Thoracic aorta (tissue), 2 donors: ENCODE results near the gene SF1. TPM values are rescaled to one million over a fixed set of nuclear protein-coding genes. Genes with fewer than 3 reads are reported as not detected.

Experiments used
- ATAC-seq: fragments of 150-250 bp; one replicate; pipeline ENCODE4 v1.8.0; 2017; ENCODE audit warnings: low read depth; ENCODE audit not compliant: insufficient number of reproducible peaks, low FRiP score
- DNase-seq: peaks from one replicate; pipeline ENCODE4 v3.0.0-alpha.2; 2020; ENCODE audit warnings: low spot score
- H3K27ac ChIP-seq, 2 donors: fragments of 200-600 bp; sonication (generic); 1 replicate in 1 of 2; 2 replicates in 1 of 2; pipeline ENCODE4 v1.5.1; 2016; ENCODE audit warnings: mild to moderate bottlenecking in 2 of 2, moderate library complexity in 2 of 2
- H3K27me3 ChIP-seq: fragments of 200-600 bp; sonication (generic); replicated peaks from 2 replicates; pipeline ENCODE4 v1.6.0; 2016; ENCODE audit warnings: mild to moderate bottlenecking; ENCODE audit not compliant: insufficient read depth
- H3K36me3 ChIP-seq: fragments of 200-600 bp; sonication (generic); one replicate; pipeline ENCODE4 v1.5.1; 2016
- H3K4me1 ChIP-seq, 2 donors: fragments of 200-600 bp; sonication (generic); 1 replicate in 1 of 2; 2 replicates in 1 of 2; pipeline versions ENCODE4 v1.5.1 to v1.6.0; 2016; ENCODE audit warnings: low read depth in 2 of 2, mild to moderate bottlenecking in 1 of 2; ENCODE audit not compliant: control insufficient read depth in 1 of 2
- H3K4me3 ChIP-seq: fragments of 200-600 bp; sonication (generic); 2 replicates; pipeline ENCODE4 v1.5.1; 2016; ENCODE audit warnings: mild to moderate bottlenecking
- H3K9me3 ChIP-seq: fragments of 200-600 bp; sonication (generic); 2 replicates; pipeline ENCODE4 v1.5.1; 2016
- CTCF ChIP-seq: fragments of 200-600 bp; sonication (generic); IDR thresholded peaks from one replicate; pipeline ENCODE4 v1.5.1; 2019; ENCODE audit warnings: antibody characterized with exemption
- total RNA-seq, 2 donors: library from RNA; depleted of rRNA; stranded (reverse); fragments of >200 nt; gene quantifications; one replicate each; pipeline versions ENCODE4 v1.1.0 to v1.2.3, GENCODE V29; 2016

Gene SF1
- total RNA-seq, 2 donors from 2014 or later, result 250 to 512 TPM

DNA sequence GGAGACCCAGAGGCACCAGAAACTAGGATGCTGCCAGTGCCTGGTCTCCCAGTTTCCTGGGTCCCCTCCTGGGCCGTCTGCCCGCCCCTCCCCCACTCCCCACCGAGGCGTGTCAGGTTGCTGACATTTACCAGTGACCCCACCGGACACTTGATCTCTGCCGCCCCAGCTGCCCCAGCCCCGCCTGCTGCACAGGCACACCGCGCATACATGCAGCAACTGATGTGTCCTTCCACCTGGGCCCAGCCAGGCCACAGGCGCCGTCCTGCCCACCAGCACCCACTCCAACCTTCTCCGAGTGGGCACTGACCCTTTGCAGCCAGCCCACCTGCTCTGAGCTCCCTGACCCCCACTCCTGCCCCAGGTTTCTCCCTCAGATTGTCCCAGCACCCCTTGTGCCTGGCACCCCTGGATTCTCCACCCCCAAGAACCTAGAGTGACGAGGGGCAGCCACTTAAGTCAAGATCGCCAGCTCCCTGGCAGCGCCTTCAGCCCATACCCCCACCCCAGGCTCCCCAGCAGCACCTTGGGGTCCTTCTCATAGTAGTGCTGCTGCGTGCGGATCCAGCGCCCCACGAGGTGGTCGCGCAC is 19.1 kb downstream of the SF1 start:
- H3K27me3 ChIP-seq, result no peaks in the 10 kb centered on the region
- H3K9me3 ChIP-seq, result no peaks in the 10 kb centered on the region
- no peak for TF ChIP-seq CTCF
- ATAC-seq, result no peak
- peaks cover 14% of the 10 kb centered on the region for H3K36me3 ChIP-seq
- peak overlapping the region; percentile 83 to 91 for H3K27ac ChIP-seq
- peak overlapping the region; percentile 66 for H3K4me3 ChIP-seq
- DNase-seq, result no peak
- H3K4me1 ChIP-seq, result peaks cover 26 to 58% of the 10 kb centered on the region in 2 donors

- H3K36me3 ChIP-seq, result peaks cover 7% of the 10 kb centered on the region
- H3K9me3 ChIP-seq, result no peaks in the 10 kb centered on the region
- peak overlapping the region; percentile 66 for H3K4me3 ChIP-seq
- no peak for DNase-seq
- peak overlapping the region; percentile 83 to 91 for H3K27ac ChIP-seq
- no peak for TF ChIP-seq CTCF
- H3K4me1 ChIP-seq, result peaks cover 22 to 51% of the 10 kb centered on the region in 2 donors
- H3K27me3 ChIP-seq, result no peaks in the 10 kb centered on the region
- ATAC-seq, result no peak
Observed at GRCh38 chr11:64758330-64759079, 19.8 kb downstream of the SF1 start.

DNA sequence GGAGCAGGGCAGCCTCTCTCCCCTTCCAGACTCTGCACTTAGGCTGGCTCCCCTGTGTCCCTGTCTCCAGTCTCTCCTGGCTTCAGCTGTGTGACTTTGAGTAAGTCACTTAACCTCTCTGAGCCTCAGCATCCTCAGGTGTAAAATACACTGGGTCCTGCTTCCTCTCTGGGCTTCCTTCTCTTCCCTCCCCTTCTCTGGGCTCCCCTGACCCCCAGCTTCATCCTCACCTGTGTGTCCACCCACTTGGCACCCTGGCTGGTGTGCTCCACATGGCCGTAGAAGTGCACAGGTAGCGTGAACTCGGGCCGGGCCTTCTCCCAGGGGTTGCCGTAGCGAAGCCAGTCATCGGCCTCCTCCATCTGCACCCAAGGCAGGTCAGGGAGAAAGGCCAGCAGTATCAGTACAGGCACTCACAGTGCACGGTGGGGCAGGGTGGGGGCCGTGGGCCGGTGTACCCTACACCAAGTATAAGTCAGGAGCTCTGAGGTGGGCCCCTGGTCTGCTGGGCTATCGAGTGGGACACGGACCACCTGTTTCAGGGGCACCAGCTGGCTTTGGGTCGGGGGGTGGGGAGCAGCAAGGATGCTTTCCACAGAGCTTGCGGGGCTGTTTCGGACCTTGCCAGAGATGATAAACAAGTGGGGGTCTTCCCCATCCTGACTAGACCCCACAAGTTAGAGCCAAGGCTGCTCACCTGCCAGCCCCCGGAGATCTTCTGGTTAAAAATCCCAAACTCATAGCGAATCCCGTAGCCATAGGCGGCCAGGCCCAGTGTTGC is 20.6 kb downstream of the SF1 start:
- Histone ChIP-seq H3K4me3 (no peak overlapping the region), H3K9me3 (no peaks in the 10 kb centered on the region), H3K4me1 (peaks cover 19 to 44% of the 10 kb centered on the region in 2 donors), H3K36me3 (peaks cover 5% of the 10 kb centered on the region), H3K27ac (no peak overlapping the region), H3K27me3 (no peaks in the 10 kb centered on the region)
- no peak for ATAC-seq
- DNase-seq, result no peak
- no peak for TF ChIP-seq CTCF

- Histone ChIP-seq H3K36me3 (no peaks in the 10 kb centered on the region), H3K4me1 (peaks cover 12 to 24% of the 10 kb centered on the region in 2 donors), H3K27ac (no peak overlapping the region), H3K4me3 (no peak overlapping the region), H3K9me3 (no peaks in the 10 kb centered on the region), H3K27me3 (no peaks in the 10 kb centered on the region)
- TF ChIP-seq CTCF, result no peak
- ATAC-seq (no peak), DNase-seq (no peak)
Observed at GRCh38 chr11:64755681-64756361, 22.5 kb downstream of the SF1 start.
